BLaER1 treated with 17β-estradiol and CSF1 and Interleukin-3, amounts not matched to agents 10 nM and 100 nM (cell line): ENCODE measurements around the gene ALDH1A2.

Experiments used
- H3K27ac ChIP-seq, 11 experiments: shearing (Covaris generic); formaldehyde crosslinking; 2 replicates each; pipeline ENCODE4 v1.8.1; 2022
- H3K27me3 ChIP-seq, 11 experiments: shearing (Covaris generic); formaldehyde crosslinking; 2 replicates each; pipeline ENCODE4 v1.8.1; 2022
- H3K36me3 ChIP-seq, 11 experiments: shearing (Covaris generic); formaldehyde crosslinking; 2 replicates each; pipeline ENCODE4 v1.8.1; 2022
- H3K4me1 ChIP-seq, 10 experiments: shearing (Covaris generic); formaldehyde crosslinking; 2 replicates each; pipeline ENCODE4 v1.8.1; 2022
- H3K4me2 ChIP-seq, 11 experiments: shearing (Covaris generic); formaldehyde crosslinking; 2 replicates each; pipeline ENCODE4 v1.8.1; 2022
- H3K4me3 ChIP-seq, 10 experiments: shearing (Covaris generic); formaldehyde crosslinking; 2 replicates each; pipeline ENCODE4 v1.8.1; 2022
- H3K9ac ChIP-seq, 11 experiments: shearing (Covaris generic); formaldehyde crosslinking; 2 replicates each; pipeline ENCODE4 v1.8.1; 2022
- H3K9me3 ChIP-seq, 11 experiments: shearing (Covaris generic); formaldehyde crosslinking; replicated peaks in 1 of 11; 2 replicates each; pipeline ENCODE4 v1.8.1; 2022
- H4K20me1 ChIP-seq, 11 experiments: shearing (Covaris generic); formaldehyde crosslinking; 2 replicates each; pipeline ENCODE4 v1.8.1; 2022
- Cebpa-rat ChIP-seq, 11 experiments: shearing (Covaris generic); IDR thresholded peaks; 2 replicates each; pipeline ENCODE4 v1.8.1; 2022

The ALDH1A2 gene

DNA sequence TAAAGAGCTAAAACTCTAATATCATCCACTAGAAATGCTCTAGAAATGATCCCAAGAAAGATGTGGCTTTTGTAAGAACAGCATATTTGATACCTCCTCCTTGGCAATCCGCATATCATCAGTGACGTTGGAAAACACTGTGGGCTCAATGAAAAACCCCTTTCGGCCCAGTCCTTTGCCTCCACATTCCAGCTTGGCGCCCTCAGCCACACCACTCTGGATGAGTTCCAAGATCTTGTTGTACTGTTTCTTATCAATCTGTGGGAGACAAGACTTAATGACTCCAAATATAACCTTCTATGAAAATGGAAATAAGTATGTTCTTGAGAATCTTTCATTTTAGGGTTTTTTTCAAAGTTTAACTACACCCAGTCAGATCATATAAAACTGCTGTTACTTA lies 103.6 kb downstream of the ALDH1A2 start:
- H3K9ac ChIP-seq = no peak overlapping the region
- no peak overlapping the region for H3K27ac ChIP-seq
- H4K20me1 ChIP-seq = no peaks in the 10 kb centered on the region
- TF ChIP-seq Cebpa-rat (IDR thresholded peaks at IDR 0.05) = no peak
- no peaks in the 10 kb centered on the region for H3K36me3 ChIP-seq
- H3K27me3 ChIP-seq = no peaks in the 10 kb centered on the region
- H3K4me3 ChIP-seq = no peak overlapping the region
- H3K4me1 ChIP-seq = peaks cover 0 to 8% (median 7%) of the 10 kb centered on the region in 10 experiments; a peak in 16 of 20 replicates
- H3K4me2 ChIP-seq = no peak overlapping the region
- H3K9me3 ChIP-seq = no peaks in the 10 kb centered on the region

DNA sequence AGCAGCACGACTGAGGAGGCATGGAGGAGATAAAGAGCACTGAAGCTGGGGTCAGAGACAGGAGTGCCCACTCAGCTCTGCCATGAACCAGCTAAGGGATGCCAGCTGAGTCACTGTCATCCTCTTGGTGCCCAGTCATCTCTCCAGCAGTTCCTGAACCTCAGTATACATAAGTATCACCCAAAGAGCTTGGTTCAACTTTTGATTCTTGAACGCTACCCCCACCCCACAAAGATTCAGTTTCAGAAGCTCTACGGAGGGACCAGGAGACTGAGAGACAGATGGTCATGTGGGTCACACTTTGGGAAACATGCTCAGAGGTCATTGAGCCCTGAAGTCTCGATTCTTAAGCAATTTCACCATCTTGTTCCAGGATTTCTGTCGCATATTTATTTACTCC lies 108.4 kb downstream of the ALDH1A2 start:
- Histone ChIP-seq H3K9me3 (no peaks in the 10 kb centered on the region), H4K20me1 (no peaks in the 10 kb centered on the region), H3K4me1 (peaks cover 0 to 8% (median 7%) of the 10 kb centered on the region in 10 experiments; a peak in 15 of 20 replicates), H3K9ac (no peak overlapping the region), H3K27me3 (no peaks in the 10 kb centered on the region), H3K36me3 (no peaks in the 10 kb centered on the region), H3K4me3 (no peak overlapping the region), H3K27ac (no peak overlapping the region), H3K4me2 (no peak overlapping the region)
- TF ChIP-seq Cebpa-rat (IDR thresholded peaks at IDR 0.05) = no peak

DNA sequence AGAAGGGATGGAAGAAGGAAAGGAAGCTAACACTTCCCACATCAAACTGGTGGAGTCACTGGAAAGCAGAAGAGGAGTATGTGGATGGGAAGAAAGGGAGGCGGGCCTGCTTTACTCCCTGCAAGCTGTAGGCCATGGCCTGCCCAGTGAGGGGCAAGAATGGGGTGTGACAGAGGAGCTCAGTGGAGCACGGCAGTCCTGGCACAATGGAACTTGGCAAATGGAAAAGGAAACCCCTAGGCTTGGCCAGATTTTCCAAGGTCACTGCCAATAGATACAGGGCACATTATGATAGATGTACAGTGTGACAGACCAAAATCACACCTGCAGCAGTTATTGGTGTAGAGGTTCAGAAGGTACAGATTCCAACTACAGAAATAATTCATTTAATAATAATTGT lies 111.6 kb downstream of the ALDH1A2 start:
- H3K9me3 ChIP-seq = no peaks in the 10 kb centered on the region
- no peaks in the 10 kb centered on the region for H4K20me1 ChIP-seq
- peaks cover 0 to 8% (median 7%) of the 10 kb centered on the region in 10 experiments; a peak in 15 of 20 replicates for H3K4me1 ChIP-seq
- no peaks in the 10 kb centered on the region for H3K27me3 ChIP-seq
- no peaks in the 10 kb centered on the region for H3K36me3 ChIP-seq
- TF ChIP-seq Cebpa-rat (IDR thresholded peaks at IDR 0.05) = no peak
- no peak overlapping the region for H3K9ac ChIP-seq
- H3K27ac ChIP-seq = no peak overlapping the region
- H3K4me3 ChIP-seq = no peak overlapping the region
- H3K4me2 ChIP-seq = no peak overlapping the region

DNA sequence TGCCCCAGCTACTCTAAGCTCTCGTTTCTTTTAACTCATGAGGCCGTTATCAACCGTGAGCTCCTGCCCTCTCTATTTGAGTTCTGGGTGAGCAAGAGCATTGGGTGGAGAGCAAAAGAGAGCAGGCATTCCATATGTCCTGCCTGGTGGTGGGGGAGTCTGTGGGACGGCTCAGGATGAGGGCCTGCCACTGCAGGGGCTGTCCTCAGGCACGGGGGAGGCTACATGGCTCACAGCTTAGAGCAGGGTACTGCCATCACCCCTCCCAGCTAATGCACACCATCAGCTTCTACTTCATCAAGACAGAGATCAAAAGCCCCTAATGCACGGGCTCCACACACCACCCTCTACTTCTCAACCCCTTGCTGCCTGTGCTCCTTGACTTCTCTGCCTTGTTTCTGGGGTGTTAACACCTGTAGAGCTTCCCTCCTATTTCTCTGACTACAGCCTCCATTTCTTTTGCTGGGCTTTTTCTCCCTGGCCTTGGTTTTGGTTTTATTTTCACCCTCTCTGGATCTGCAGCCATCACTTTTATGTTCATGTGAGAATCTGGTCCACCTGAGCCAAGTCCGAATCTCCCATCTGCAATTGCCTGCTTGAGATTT lies 114.1 kb downstream of the ALDH1A2 start:
- Histone ChIP-seq H3K4me3 (no peak overlapping the region), H4K20me1 (no peaks in the 10 kb centered on the region), H3K4me1 (no peaks in the 10 kb centered on the region), H3K27me3 (no peaks in the 10 kb centered on the region), H3K9ac (no peak overlapping the region), H3K27ac (no peak overlapping the region), H3K9me3 (no peaks in the 10 kb centered on the region), H3K36me3 (no peaks in the 10 kb centered on the region), H3K4me2 (no peak overlapping the region)
- TF ChIP-seq Cebpa-rat (IDR thresholded peaks at IDR 0.05) = no peak

DNA sequence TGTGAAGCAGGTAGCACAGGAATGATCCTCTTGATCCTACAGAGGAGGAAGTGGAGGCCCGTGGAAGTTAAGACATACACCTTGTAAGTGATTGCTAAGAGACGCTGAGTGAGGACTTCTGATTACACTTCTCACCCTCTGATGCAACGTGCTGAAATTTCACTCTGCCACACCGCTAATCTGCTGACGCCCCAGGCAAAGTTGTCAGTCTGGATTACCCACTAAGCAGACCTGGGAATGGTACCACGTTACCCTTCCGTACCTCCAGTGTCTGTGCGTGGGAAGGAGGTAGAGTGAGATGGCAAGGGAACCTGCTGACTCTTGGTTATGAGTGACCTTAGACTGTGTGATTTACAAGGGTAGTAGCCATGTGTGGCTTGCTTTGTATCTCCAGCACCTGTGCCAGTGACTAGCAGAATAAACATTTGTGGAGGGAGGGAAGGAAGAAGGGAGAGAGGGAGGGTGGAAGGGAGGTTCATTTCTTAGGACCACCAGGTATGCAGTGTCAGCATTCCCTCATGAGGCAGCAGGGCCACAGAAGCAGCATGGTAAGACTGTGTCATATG lies 115.0 kb downstream of the ALDH1A2 start:
- no peak overlapping the region for H3K27ac ChIP-seq

DNA sequence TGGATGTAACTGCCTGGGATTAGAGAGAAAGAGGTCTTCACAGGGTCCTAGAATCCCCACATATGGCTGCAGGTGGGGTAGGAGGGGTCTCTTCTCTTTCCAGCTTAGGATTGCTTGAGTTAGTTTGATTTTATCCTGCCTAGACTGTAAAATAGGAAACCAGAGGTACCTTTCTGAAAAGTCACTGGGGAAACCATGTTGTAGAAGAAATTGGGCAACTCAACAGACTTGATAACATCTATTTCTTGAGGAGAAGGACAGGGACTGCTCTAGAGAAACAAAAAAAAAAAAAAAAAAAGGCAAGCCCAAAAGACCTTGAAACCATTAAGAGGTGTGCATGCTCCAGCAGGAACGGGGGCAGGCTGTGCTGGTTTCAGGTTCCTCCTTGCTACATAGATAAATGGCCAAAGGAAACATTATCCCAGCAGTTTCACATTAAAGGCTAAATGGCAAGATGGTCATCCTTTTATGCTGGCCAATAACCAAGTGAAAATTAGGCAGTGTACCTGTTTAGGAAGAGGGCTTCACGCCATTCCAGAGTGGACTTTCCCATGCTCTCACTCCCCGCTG lies 116.1 kb downstream of the ALDH1A2 start:
- H3K27ac ChIP-seq = no peak overlapping the region
- H3K27me3 ChIP-seq = no peaks in the 10 kb centered on the region
- H3K9me3 ChIP-seq = no peaks in the 10 kb centered on the region
- H3K4me3 ChIP-seq = no peak overlapping the region
- H3K4me1 ChIP-seq = no peaks in the 10 kb centered on the region
- no peak overlapping the region for H3K4me2 ChIP-seq
- no peak overlapping the region for H3K9ac ChIP-seq
- no peaks in the 10 kb centered on the region for H4K20me1 ChIP-seq
- TF ChIP-seq Cebpa-rat (IDR thresholded peaks at IDR 0.05) = no peak
- no peaks in the 10 kb centered on the region for H3K36me3 ChIP-seq

More for the DNA sequence above, 115.0 kb downstream of the ALDH1A2 start:
- Histone ChIP-seq H3K36me3 (no peaks in the 10 kb centered on the region), H3K4me3 (no peak overlapping the region), H3K27me3 (no peaks in the 10 kb centered on the region), H3K9ac (no peak overlapping the region), H3K9me3 (no peaks in the 10 kb centered on the region), H4K20me1 (no peaks in the 10 kb centered on the region), H3K4me1 (no peaks in the 10 kb centered on the region), H3K4me2 (no peak overlapping the region)
- no peak for TF ChIP-seq Cebpa-rat (IDR thresholded peaks at IDR 0.05)

DNA sequence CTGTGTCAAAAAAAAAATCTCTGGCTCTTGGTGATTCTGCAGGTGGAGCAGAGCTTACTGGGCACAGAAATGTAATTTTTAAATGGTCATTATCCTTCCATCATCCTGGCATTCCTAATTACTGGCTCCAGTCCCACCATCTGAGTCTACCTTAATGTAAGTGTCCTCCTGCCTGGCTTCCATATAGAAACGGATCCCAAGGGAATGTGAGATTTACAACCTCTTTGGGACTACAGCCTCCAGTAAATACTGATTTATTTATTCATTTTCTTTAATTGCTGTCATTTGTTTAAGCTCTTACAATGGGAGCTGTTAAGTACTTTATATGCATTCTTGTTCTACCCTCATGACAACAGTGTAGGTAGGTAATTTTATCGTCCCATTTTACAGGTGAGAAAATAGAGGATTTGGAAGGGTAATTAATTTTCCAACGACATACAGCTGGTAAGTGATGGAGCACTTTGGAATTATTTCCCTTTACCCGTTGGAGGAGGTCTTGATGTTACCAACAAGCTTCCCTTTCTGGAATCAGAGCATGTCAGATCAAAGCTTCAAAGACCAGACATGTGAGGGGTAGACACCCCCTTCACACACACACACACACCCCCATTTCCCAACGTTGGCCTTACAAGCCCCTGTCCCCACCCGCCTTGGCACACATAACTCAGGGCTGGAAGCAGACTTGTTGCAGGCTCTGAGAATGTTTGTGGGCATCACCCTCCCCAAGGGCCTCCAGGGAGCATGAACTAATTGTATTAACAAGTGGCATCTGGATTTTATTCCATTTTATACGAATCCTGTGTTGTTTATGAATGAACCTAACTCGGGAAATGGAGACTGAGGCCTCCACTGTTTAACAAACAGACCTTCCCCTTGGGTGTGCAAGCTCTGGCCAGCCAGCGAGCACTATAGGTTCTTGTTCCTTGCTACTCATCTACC lies 116.9 kb downstream of the ALDH1A2 start:
- H3K27ac ChIP-seq = no peak overlapping the region
- no peaks in the 10 kb centered on the region for H3K27me3 ChIP-seq
- H3K9me3 ChIP-seq = no peaks in the 10 kb centered on the region
- no peak overlapping the region for H3K4me2 ChIP-seq
- no peak for TF ChIP-seq Cebpa-rat (IDR thresholded peaks at IDR 0.05)
- H4K20me1 ChIP-seq = no peaks in the 10 kb centered on the region
- no peaks in the 10 kb centered on the region for H3K36me3 ChIP-seq
- no peak overlapping the region for H3K9ac ChIP-seq
- H3K4me3 ChIP-seq = no peak overlapping the region
- no peaks in the 10 kb centered on the region for H3K4me1 ChIP-seq

DNA sequence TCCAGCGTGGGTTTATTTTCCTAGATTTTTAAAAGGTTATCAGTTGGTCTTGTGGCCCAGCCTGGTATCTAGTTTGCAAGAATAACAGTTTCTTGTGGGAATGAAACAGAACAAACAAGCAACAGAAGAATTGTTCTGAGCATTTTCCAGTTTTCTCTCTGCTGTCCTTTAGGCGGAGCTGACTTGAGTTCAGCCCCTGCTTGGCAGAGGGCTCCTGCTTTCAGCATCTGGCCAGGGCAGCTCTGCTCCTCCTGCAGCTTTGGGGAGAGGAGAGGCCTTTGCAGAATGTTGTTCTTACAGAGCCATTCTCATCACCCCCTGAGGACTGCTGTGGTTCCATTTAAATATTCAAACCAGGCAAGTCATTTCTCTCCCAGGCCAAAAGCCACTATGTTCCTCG lies 117.7 kb downstream of the ALDH1A2 start:
- H4K20me1 ChIP-seq = no peaks in the 10 kb centered on the region
- TF ChIP-seq Cebpa-rat (IDR thresholded peaks at IDR 0.05) = no peak
- H3K27me3 ChIP-seq = no peaks in the 10 kb centered on the region
- no peak overlapping the region for H3K9ac ChIP-seq
- no peaks in the 10 kb centered on the region for H3K9me3 ChIP-seq
- H3K4me2 ChIP-seq = no peak overlapping the region
- no peak overlapping the region for H3K4me3 ChIP-seq
- H3K27ac ChIP-seq = no peak overlapping the region
- H3K4me1 ChIP-seq = no peaks in the 10 kb centered on the region
- no peaks in the 10 kb centered on the region for H3K36me3 ChIP-seq

DNA sequence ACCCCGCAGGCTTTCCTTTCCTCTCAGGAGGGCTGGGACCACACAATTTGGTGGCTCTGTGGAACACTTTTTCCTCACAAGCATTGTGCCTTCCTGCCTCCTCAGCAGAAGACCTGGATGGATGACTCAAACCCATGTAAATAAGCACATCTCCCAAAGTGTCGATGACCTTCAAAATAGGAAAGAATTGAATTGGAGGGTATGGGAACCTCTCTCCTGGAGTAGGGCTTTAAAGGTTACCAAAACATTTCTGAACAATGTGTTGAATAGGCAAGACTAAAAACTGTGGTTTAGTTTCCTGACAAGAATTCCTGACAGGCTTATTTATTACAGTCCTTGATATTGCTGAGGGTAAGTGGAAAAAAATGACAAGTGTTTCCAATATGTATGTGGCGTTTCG lies 118.2 kb downstream of the ALDH1A2 start:
- H3K9ac ChIP-seq = no peak overlapping the region
- H3K27ac ChIP-seq = no peak overlapping the region
- no peak overlapping the region for H3K4me3 ChIP-seq
- H3K27me3 ChIP-seq = no peaks in the 10 kb centered on the region
- no peaks in the 10 kb centered on the region for H3K36me3 ChIP-seq
- no peaks in the 10 kb centered on the region for H4K20me1 ChIP-seq
- no peak for TF ChIP-seq Cebpa-rat (IDR thresholded peaks at IDR 0.05)
- no peak overlapping the region for H3K4me2 ChIP-seq
- no peaks in the 10 kb centered on the region for H3K4me1 ChIP-seq
- no peaks in the 10 kb centered on the region for H3K9me3 ChIP-seq
